GM12865 (cell line): Measurements from ENCODE around the gene KCNJ6.

Experiments used
- DNase-seq: peaks from one replicate; pipeline ENCODE4 v3.0.0; 2010; ENCODE audit warnings: low read depth
- H3K4me3 ChIP-seq: 2 replicates; pipeline ENCODE4 v1.5.1; 2011; ENCODE audit warnings: mild to moderate bottlenecking, low read depth, low read length, control low read depth
- CTCF ChIP-seq: IDR thresholded peaks from 2 replicates; pipeline ENCODE4 v1.5.1; 2011; ENCODE audit warnings: low read length, control low read depth, low read depth, inconsistent platforms; ENCODE audit not compliant: insufficient read depth; ENCODE audit errors: missing control alignments

Gene KCNJ6

GRCh38 chr21:37623183-37623582 lies 293.1 kb downstream of the KCNJ6 start:
- DNase-seq, result no peak
- H3K4me3 ChIP-seq, result no peak overlapping the region
- no peak for TF ChIP-seq CTCF

DNA sequence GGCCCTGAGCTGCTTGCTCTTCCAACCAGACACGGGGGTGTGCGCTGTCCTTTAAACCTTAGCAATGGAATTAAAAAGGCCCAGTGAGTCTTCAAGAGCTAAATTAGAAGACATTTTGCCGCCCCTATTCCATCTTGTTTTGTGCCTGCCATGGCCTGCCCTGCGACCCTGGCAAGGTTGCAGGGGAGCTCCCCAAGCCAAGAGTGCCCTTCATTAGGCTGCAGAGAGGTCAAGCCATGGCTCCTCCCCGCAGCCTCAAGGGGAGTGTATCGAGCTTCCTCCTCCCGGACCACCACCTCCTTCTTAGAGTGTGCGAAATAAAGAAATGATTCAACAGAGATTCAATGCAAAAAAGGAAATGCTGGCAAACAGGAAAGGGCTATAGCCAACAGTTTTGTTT lies 293.5 kb downstream of the KCNJ6 start:
- H3K4me3 ChIP-seq, result no peak overlapping the region
- no peak for DNase-seq
- no peak for TF ChIP-seq CTCF

- H3K4me3 ChIP-seq, result no peak overlapping the region
- no peak for DNase-seq
- no peak for TF ChIP-seq CTCF
These were observed 295.9 kb downstream of the KCNJ6 start for GRCh38 chr21:37620401-37620800.

- DNase-seq, result no peak
- no peak overlapping the region for H3K4me3 ChIP-seq
- no peak for TF ChIP-seq CTCF
These were observed 296.7 kb downstream of the KCNJ6 start for GRCh38 chr21:37619464-37619974.

DNA sequence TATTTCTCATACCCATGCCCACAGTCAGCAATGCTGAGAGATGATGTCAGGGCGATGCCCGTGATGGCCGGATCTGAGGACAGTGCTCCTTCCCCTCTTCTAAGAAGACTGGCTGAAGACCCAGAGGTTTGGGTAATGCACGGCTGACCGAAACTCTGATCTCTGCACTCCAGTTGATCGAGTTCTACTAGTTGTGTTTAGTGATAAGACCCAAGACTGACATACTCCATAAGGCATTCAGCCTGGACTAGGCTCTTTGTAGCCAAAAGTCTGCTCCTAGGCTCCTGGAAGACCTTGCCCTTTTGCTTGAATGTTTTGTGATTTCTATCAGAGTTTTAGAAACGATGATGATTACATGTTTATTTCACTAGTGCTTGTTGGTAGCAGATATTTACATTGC lies 298.2 kb downstream of the KCNJ6 start:
- no peak overlapping the region for H3K4me3 ChIP-seq
- TF ChIP-seq CTCF, result no peak
- DNase-seq, result no peak

- DNase-seq, result peak; percentile 23
- TF ChIP-seq CTCF, result no peak
- no peak overlapping the region for H3K4me3 ChIP-seq
These were observed 300.3 kb downstream of the KCNJ6 start for GRCh38 chr21:37615962-37616361.

GRCh38 chr21:37614351-37614875 lies 301.8 kb downstream of the KCNJ6 start:
- no peak overlapping the region for H3K4me3 ChIP-seq
- no peak for DNase-seq
- TF ChIP-seq CTCF, result no peak
